Central memory CD4-positive, alpha-beta T cell (primary cell): Measurements from ENCODE around the gene AIG1.

Experiments
- DNase-seq: peaks from one replicate; pipeline ENCODE4 v3.0.0; 2022

The AIG1 gene

DNA sequence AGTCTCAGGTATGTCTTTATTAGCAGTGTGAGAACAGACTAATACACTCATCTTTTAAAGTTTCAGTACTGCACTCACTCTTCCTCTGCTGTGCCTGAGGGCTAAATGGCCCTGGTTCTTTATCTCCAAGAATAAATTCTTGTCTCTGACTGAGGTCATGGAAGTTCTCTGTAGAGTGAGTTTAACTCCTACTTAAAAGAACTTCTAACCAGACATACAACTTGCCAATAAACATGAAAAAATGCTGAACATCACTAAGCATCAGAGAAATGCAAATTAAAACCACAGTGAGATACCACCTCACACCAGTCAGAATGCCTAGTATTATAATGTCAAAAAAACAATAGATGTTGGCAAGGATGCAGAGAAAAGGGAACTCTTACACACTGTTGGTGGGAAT lies 316.2 kb downstream of the AIG1 start:
- DNase-seq: no peak

- no peak for DNase-seq
Observed at GRCh38 chr6:143385636-143386035, 324.9 kb downstream of the AIG1 start.

DNA sequence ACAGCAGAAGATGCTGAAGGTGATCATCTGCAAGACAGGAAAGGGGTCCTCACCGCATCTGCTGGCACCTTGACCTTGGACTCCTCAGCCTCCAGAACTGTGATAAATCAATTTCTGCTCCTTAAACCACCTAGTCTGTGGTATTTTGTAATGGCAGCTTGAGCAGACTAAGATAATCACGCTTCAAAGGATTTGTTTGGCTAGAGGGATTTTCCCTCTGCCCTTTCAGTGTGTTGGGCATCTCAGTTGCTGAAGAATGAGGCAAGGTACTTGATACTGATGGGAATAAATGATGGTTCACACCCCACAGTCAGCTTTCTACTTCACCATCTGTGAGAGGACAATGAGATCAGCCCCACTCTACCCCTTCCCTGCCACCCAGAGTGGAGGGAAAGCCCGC lies 329.6 kb downstream of the AIG1 start:
- no peak for DNase-seq
